HFFc6 (cell line): ENCODE data around the gene PTGDS. TPM values are rescaled to one million over a fixed set of nuclear protein-coding genes. Genes with fewer than 3 reads are reported as not detected.
A peak's percentile ranks its signal among the peaks of the same experiment; 100 is the strongest.

ENCODE experiments used
- DNase-seq: peaks from one replicate; pipeline ENCODE4 v3.0.0-alpha.2; 2018
- H3K27ac Mint-ChIP-seq: 2 replicates; pipeline ENCODE4 v1.8.0; 2020; ENCODE audit warnings: mild to moderate bottlenecking, mixed read lengths
- H3K27me3 Mint-ChIP-seq: 2 replicates; pipeline ENCODE4 v1.8.0; 2021; ENCODE audit warnings: mild to moderate bottlenecking, moderate library complexity, mixed read lengths; ENCODE audit not compliant: insufficient read depth
- H3K36me3 Mint-ChIP-seq: 2 replicates; pipeline ENCODE4 v1.8.0; 2021; ENCODE audit warnings: low read depth, mixed read lengths
- H3K4me1 Mint-ChIP-seq: 2 replicates; pipeline ENCODE4 v1.8.0; 2020; ENCODE audit warnings: low read depth, mixed read lengths
- H3K4me3 Mint-ChIP-seq: 2 replicates; pipeline ENCODE4 v1.8.0; 2020; ENCODE audit warnings: mild to moderate bottlenecking, moderate library complexity, mixed read lengths
- H3K9me3 Mint-ChIP-seq: 2 replicates; pipeline ENCODE4 v1.8.0; 2020; ENCODE audit warnings: mild to moderate bottlenecking, mixed read lengths
- CTCF ChIP-seq: fragments of 200-600 bp; sonication (generic); IDR thresholded peaks from 2 replicates; pipeline ENCODE4 v1.5.0; 2021; ENCODE audit warnings: antibody characterized with exemption, mild to moderate bottlenecking
- total RNA-seq, 6 experiments: library from RNA; stranded (reverse); fragmentation: NEBNext Ultra II Directional; extraction: Animal tissue kit (Norgen Biotek cat#: 25700); gene quantifications; 2 replicates in 1 of 6; 3 replicates in 5 of 6; pipeline ENCODE4 v1.2.3, GENCODE V29; 2021

Gene PTGDS
- total RNA-seq, 6 experiments from 2014 or later = not detected

GRCh38 chr9:137018761-137019559 is 41.7 kb downstream of the PTGDS start:
- H3K9me3 Mint-ChIP-seq = no peaks in the 10 kb centered on the region
- DNase-seq = no peak
- no peak overlapping the region for H3K4me3 Mint-ChIP-seq
- no peaks in the 10 kb centered on the region for H3K4me1 Mint-ChIP-seq
- peaks cover 3% of the 10 kb centered on the region for H3K27me3 Mint-ChIP-seq
- no peak for TF ChIP-seq CTCF
- peaks cover 5% of the 10 kb centered on the region for H3K36me3 Mint-ChIP-seq
- H3K27ac Mint-ChIP-seq = no peak overlapping the region

GRCh38 chr9:137019891-137020683 is 42.8 kb downstream of the PTGDS start:
- Mint-ChIP-seq H3K27me3 (peaks cover 3% of the 10 kb centered on the region), H3K36me3 (peaks cover 5% of the 10 kb centered on the region), H3K4me1 (no peaks in the 10 kb centered on the region), H3K9me3 (no peaks in the 10 kb centered on the region), H3K27ac (no peak overlapping the region), H3K4me3 (no peak overlapping the region)
- no peak for TF ChIP-seq CTCF
- DNase-seq = no peak

GRCh38 chr9:137020771-137021567 is 43.7 kb downstream of the PTGDS start:
- H3K9me3 Mint-ChIP-seq = no peaks in the 10 kb centered on the region
- no peak overlapping the region for H3K27ac Mint-ChIP-seq
- peaks cover 5% of the 10 kb centered on the region for H3K36me3 Mint-ChIP-seq
- H3K4me1 Mint-ChIP-seq = no peaks in the 10 kb centered on the region
- no peak overlapping the region for H3K4me3 Mint-ChIP-seq
- no peak for DNase-seq
- peaks cover 3% of the 10 kb centered on the region for H3K27me3 Mint-ChIP-seq
- no peak for TF ChIP-seq CTCF

GRCh38 chr9:137021568-137021978 is 44.3 kb downstream of the PTGDS start:
- no peak for TF ChIP-seq CTCF
- H3K27me3 Mint-ChIP-seq = peaks cover 3% of the 10 kb centered on the region
- no peak overlapping the region for H3K27ac Mint-ChIP-seq
- no peaks in the 10 kb centered on the region for H3K9me3 Mint-ChIP-seq
- H3K4me3 Mint-ChIP-seq = no peak overlapping the region
- H3K36me3 Mint-ChIP-seq = peaks cover 5% of the 10 kb centered on the region
- no peak for DNase-seq
- no peaks in the 10 kb centered on the region for H3K4me1 Mint-ChIP-seq

GRCh38 chr9:137021979-137022661 is 44.8 kb downstream of the PTGDS start:
- no peak for TF ChIP-seq CTCF
- Mint-ChIP-seq H3K4me3 (no peak overlapping the region), H3K36me3 (no peaks in the 10 kb centered on the region), H3K4me1 (0 out of 2 replicates have a peak, but pooled peaks cover 1% of the 10 kb centered on the region), H3K27ac (peak overlapping the region; percentile 18; the same call in 1 of the 2 replicates), H3K9me3 (no peaks in the 10 kb centered on the region), H3K27me3 (peaks cover 3% of the 10 kb centered on the region)
- DNase-seq = peak; percentile 55
